D721Med (cell line): Measurements from ENCODE around the gene SAXO1.

Experiments used
- DNase-seq: peaks from one replicate; pipeline ENCODE4 v3.0.0; 2011; ENCODE audit warnings: low spot score; ENCODE audit not compliant: insufficient read length
- FAIRE-seq: peaks from 2 replicates; lab custom pipeline; 2011; peaks lifted over from hg19 to GRCh38; lab: Jason Lieb, UNC
- CTCF ChIP-seq: IDR thresholded peaks from 2 replicates; pipeline ENCODE4 v1.5.1; 2012; ENCODE audit warnings: mild to moderate bottlenecking, control low read depth; ENCODE audit not compliant: insufficient read depth; ENCODE audit errors: missing control alignments

The SAXO1 gene

GRCh38 chr9:18971404-18971803 is 61.6 kb downstream of the SAXO1 start:
- no peak for TF ChIP-seq CTCF
- FAIRE-seq (no peak), DNase-seq (no peak)

- DNase-seq: no peak
- no peak for FAIRE-seq
- TF ChIP-seq CTCF: no peak
These were observed 62.6 kb downstream of the SAXO1 start for GRCh38 chr9:18970393-18970792.

DNA sequence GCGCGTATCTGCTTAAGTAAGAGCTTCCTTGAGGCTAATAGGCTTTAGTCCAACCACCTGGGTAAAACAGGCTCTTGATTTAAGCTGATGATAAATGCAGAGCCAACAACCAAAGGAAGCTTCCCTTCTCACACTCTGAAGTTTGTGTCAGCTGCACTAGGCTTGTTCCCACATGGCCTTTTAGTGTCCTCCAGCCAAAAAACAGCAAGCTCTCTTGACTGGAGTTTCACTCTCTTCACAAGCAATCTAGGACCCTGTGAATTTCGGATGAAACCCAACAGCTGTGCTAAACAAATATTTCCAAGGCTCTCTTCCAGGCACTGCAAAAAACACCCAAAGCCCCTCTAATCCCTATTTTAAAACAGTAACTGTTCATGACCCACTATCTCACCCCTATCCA is 63.9 kb downstream of the SAXO1 start:
- DNase-seq: peak; percentile 37
- FAIRE-seq: peak; percentile 83
- TF ChIP-seq CTCF: no peak

DNA sequence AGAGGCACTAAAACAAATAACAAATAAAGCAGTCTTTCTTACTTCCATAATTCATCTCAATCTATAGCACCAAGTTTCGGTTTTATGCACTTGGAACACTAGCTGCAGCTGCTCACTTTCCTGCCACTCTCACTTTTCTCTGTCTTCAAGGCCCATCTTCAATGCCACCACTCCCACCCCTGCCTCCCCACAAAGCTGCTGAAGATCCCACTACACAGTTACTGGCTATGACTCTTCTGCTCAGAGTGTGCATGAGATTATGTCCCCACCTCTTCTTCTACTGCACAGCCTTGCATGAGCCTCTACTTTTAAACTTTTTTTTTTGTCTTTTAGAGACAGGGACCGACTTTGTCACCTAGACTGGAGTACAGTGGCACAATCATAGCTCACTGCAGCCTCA is 77.4 kb downstream of the SAXO1 start:
- FAIRE-seq (no peak), DNase-seq (no peak)
- no peak for TF ChIP-seq CTCF

DNA sequence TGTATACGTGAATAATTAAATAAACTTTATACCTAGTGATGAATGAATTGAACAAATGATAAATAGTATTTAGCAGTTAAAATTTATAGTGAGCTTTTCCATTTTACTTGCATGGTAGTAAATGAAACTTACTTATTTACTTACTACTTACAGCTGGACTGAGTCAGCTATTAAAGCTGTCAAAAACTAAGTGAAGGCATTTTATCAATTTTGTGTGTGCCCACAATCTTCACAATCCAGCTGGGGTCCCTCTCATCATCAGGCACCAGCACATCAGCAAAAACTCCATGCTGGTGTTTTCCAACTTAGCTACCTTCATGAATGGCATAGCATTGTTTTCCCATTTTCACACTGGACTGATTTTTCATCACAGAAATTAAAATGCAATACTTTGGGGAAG is 81.1 kb downstream of the SAXO1 start:
- FAIRE-seq (no peak), DNase-seq (no peak)
- no peak for TF ChIP-seq CTCF

DNA sequence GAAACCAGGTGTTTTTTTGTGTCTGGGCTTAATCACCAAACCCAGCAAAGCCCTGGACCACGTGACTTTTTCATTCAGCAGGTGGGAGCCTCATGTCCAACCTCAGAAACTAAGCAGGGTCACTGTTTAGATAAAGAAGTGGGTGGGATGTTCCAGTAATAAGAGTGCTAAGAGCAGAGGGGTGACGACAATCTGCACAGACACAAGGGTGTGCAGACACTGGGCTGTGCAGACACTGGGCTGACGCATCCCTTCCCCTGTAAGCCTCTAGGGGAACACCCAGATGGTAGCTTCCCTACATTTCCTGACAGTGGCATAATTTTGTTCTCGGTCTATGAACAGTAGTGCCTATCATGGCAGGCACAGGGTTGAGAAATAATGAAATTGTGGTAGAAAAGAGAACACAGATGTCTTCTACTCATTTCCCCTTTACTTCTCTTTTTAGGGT is 85.1 kb downstream of the SAXO1 start:
- TF ChIP-seq CTCF: no peak
- DNase-seq: no peak
- FAIRE-seq: no peak

DNA sequence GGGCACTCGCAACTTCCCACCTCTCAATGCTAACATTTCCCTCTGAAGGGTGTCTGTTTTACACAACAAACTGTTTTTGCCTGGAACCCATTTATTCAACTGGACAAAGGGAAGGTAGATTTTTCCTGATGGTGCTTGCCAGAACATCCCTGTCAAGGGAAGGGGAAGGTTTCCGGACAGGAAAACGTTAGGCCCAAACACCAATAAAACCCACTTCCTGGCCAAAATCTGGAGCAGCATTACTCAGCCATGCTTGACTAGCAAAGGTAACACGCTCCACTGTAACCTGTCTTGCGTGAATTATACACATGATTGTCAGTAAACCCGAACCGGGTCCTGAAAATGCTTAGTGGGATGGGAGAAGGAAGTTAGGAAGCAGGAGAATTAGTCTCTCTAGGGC is 90.2 kb downstream of the SAXO1 start:
- no peak for DNase-seq
- TF ChIP-seq CTCF: no peak
- no peak for FAIRE-seq
